Measurements from ENCODE around the gene FFAR4.

The FFAR4 gene

GRCh38 chr10:93573051-93573909 lies 6.8 kb downstream of the FFAR4 start:
- no peak for DNase-seq

GRCh38 chr10:93573924-93574323 lies 7.5 kb downstream of the FFAR4 start:
- no peak for DNase-seq

GRCh38 chr10:93576888-93577287 lies 10.4 kb downstream of the FFAR4 start:
- no peak for DNase-seq

GRCh38 chr10:93577565-93577964 lies 11.1 kb downstream of the FFAR4 start:
- no peak for DNase-seq

- DNase-seq = no peak
Observed at GRCh38 chr10:93579089-93579488, 12.6 kb downstream of the FFAR4 start.

GRCh38 chr10:93579985-93580711 lies 13.7 kb downstream of the FFAR4 start:
- DNase-seq = no peak

- DNase-seq = no peak
Observed at GRCh38 chr10:93580828-93581227, 14.4 kb downstream of the FFAR4 start.

GRCh38 chr10:93584445-93584844 lies 18.0 kb downstream of the FFAR4 start:
- no peak for DNase-seq

GRCh38 chr10:93589648-93590562 lies 23.4 kb downstream of the FFAR4 start:
- DNase-seq = no peak

GRCh38 chr10:93590638-93591037 lies 24.2 kb downstream of the FFAR4 start:
- DNase-seq = no peak

GRCh38 chr10:93591065-93591808 lies 24.8 kb downstream of the FFAR4 start:
- DNase-seq = no peak

- DNase-seq = no peak
Observed at GRCh38 chr10:93593254-93593653, 26.8 kb downstream of the FFAR4 start.

GRCh38 chr10:93593749-93594148 lies 27.3 kb downstream of the FFAR4 start:
- DNase-seq = no peak

- no peak for DNase-seq
Observed at GRCh38 chr10:93594518-93594917, 28.1 kb downstream of the FFAR4 start.

GRCh38 chr10:93595378-93596161 lies 29.1 kb downstream of the FFAR4 start:
- DNase-seq = no peak

- DNase-seq = no peak
Observed at GRCh38 chr10:93596539-93596938, 30.1 kb downstream of the FFAR4 start.

GRCh38 chr10:93597075-93597599 lies 30.7 kb downstream of the FFAR4 start:
- no peak for DNase-seq

GRCh38 chr10:93598157-93598556 lies 31.7 kb downstream of the FFAR4 start:
- DNase-seq = no peak

GRCh38 chr10:93599335-93599734 lies 32.9 kb downstream of the FFAR4 start:
- no peak for DNase-seq

- DNase-seq = no peak
Observed at GRCh38 chr10:93599778-93600177, 33.3 kb downstream of the FFAR4 start.

GRCh38 chr10:93600446-93601145 lies 34.1 kb downstream of the FFAR4 start:
- DNase-seq = no peak

Data from stimulated activated CD4-positive, alpha-beta T cell treated with anti-CD3 and anti-CD28 coated beads, Interleukin-4, amount 100 ng/mL, for 4 hours (primary cell).